B cell (primary cell): ENCODE data around the gene RBM43.

Source experiments
- EZH2 ChIP-seq: IDR thresholded peaks from 2 replicates; pipeline ENCODE4 v1.6.1; 2012; ENCODE audit warnings: borderline replicate concordance, low read depth, mild to moderate bottlenecking, moderate library complexity, low read length; ENCODE audit not compliant: insufficient read depth, poor library complexity, severe bottlenecking
- TF ChIP-seq, protein P1 (sequence below): fragments of 200-600 bp; IDR thresholded peaks from one replicate; pipeline ENCODE4 v1.8.0; 2022; ENCODE audit warnings: antibody characterized with exemption, mild to moderate bottlenecking

DNA sequence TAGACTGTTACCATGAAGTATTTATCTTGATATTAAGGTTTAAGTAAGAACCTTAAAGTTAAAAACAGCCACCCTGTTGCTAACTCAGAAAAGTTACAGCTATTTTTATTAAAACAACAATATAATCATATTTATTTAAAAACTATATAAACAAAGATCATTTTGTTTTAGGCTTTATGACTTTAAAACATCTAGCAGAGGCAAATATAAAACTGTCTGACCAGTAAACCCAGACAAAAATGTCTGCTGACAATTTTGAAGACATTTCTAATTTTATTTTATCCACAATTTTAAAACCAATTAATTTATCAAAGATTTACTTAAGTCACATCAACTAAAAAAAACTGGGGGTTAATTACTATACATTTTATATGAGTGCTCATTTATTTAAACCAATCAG lies 14.2 kb downstream of the RBM43 start:
- TF ChIP-seq EZH2: no peak
- TF ChIP-seq, protein P1, sequence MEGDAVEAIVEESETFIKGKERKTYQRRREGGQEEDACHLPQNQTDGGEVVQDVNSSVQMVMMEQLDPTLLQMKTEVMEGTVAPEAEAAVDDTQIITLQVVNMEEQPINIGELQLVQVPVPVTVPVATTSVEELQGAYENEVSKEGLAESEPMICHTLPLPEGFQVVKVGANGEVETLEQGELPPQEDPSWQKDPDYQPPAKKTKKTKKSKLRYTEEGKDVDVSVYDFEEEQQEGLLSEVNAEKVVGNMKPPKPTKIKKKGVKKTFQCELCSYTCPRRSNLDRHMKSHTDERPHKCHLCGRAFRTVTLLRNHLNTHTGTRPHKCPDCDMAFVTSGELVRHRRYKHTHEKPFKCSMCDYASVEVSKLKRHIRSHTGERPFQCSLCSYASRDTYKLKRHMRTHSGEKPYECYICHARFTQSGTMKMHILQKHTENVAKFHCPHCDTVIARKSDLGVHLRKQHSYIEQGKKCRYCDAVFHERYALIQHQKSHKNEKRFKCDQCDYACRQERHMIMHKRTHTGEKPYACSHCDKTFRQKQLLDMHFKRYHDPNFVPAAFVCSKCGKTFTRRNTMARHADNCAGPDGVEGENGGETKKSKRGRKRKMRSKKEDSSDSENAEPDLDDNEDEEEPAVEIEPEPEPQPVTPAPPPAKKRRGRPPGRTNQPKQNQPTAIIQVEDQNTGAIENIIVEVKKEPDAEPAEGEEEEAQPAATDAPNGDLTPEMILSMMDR: no peak
